Trophoblast cell (in vitro differentiated cells and primary cell): Measurements from ENCODE around the gene WASHC3.
"Not testable (repeated sequence)": the region's sequence is repeated elsewhere in the genome, so short reads cannot be mapped to it uniquely, and the experiment has no call there.

Experiments used
- DNase-seq, 2 donors: peaks; one replicate each; pipeline ENCODE4 v3.0.0-alpha.2; 2016
- H2AFZ ChIP-seq: 2 replicates; pipeline ENCODE4 v1.6.1; 2013; ENCODE audit warnings: low read length, moderate library complexity, mild to moderate bottlenecking; ENCODE audit not compliant: insufficient read depth, poor library complexity
- H2AK5ac ChIP-seq: 2 replicates; pipeline ENCODE4 v1.6.1; 2013; ENCODE audit warnings: mild to moderate bottlenecking, low read length
- H2BK120ac ChIP-seq: 2 replicates; pipeline ENCODE4 v1.6.1; 2013; ENCODE audit warnings: low read length, mild to moderate bottlenecking, moderate library complexity; ENCODE audit not compliant: insufficient read depth, poor library complexity
- H2BK12ac ChIP-seq: 2 replicates; pipeline ENCODE4 v1.6.1; 2013; ENCODE audit warnings: mild to moderate bottlenecking, low read length, moderate library complexity
- H2BK5ac ChIP-seq: 2 replicates; pipeline ENCODE4 v1.6.1; 2013; ENCODE audit warnings: low read length, low read depth, moderate library complexity, mild to moderate bottlenecking; ENCODE audit not compliant: poor library complexity
- H3K14ac ChIP-seq: 2 replicates; pipeline ENCODE4 v1.6.1; 2013; ENCODE audit warnings: mild to moderate bottlenecking, low read length
- H3K18ac ChIP-seq: 2 replicates; pipeline ENCODE4 v1.6.1; 2013; ENCODE audit warnings: mild to moderate bottlenecking, low read length
- H3K23ac ChIP-seq: 2 replicates; pipeline ENCODE4 v1.6.1; 2013; ENCODE audit warnings: low read length
- H3K27ac ChIP-seq: 2 replicates; pipeline ENCODE4 v1.5.1; 2013; ENCODE audit warnings: low read depth, mild to moderate bottlenecking, inconsistent platforms, low read length, moderate library complexity
- H3K27me3 ChIP-seq: 2 replicates; pipeline ENCODE4 v1.6.1; 2013; ENCODE audit warnings: inconsistent platforms, mild to moderate bottlenecking, low read length, moderate library complexity; ENCODE audit not compliant: insufficient read depth
- H3K36me3 ChIP-seq, 2 experiments: 1 replicate in 1 of 2; 2 replicates in 1 of 2; pipeline ENCODE4 v1.6.1; 2013; ENCODE audit warnings: low read length in 2 of 2, mild to moderate bottlenecking in 2 of 2, moderate library complexity in 1 of 2; ENCODE audit not compliant: insufficient read depth in 2 of 2, control insufficient read depth in 1 of 2
- H3K4ac ChIP-seq: 2 replicates; pipeline ENCODE4 v1.6.1; 2013; ENCODE audit warnings: low read depth, mild to moderate bottlenecking, low read length, moderate library complexity
- H3K4me1 ChIP-seq, 2 experiments: 1 replicate in 1 of 2; 2 replicates in 1 of 2; pipeline ENCODE4 v1.6.1; 2013; ENCODE audit warnings: low read length in 2 of 2, mild to moderate bottlenecking in 2 of 2, moderate library complexity in 1 of 2; ENCODE audit not compliant: insufficient read depth in 2 of 2, control insufficient read depth in 1 of 2
- H3K4me2 ChIP-seq: 2 replicates; pipeline ENCODE4 v1.6.1; 2013; ENCODE audit warnings: inconsistent platforms, mild to moderate bottlenecking, low read length, moderate library complexity
- H3K4me3 ChIP-seq: 2 replicates; pipeline ENCODE4 v1.5.1; 2013; ENCODE audit warnings: mild to moderate bottlenecking, low read depth, low read length, inconsistent platforms
- H3K79me1 ChIP-seq: one replicate; pipeline ENCODE4 v1.6.1; 2013; ENCODE audit warnings: low read length
- H3K79me2 ChIP-seq: 2 replicates; pipeline ENCODE4 v1.6.1; 2013; ENCODE audit warnings: low read length, mild to moderate bottlenecking; ENCODE audit not compliant: control insufficient read depth, insufficient read depth, poor library complexity
- H3K9ac ChIP-seq: 2 replicates; pipeline ENCODE4 v1.6.1; 2013; ENCODE audit warnings: mild to moderate bottlenecking, low read length
- H3K9me3 ChIP-seq: 2 replicates; pipeline ENCODE4 v1.6.1; 2013; ENCODE audit warnings: low read depth, mild to moderate bottlenecking, control low read depth, inconsistent platforms, low read length; ENCODE audit not compliant: insufficient read depth
- H4K12ac ChIP-seq: 2 replicates; pipeline ENCODE4 v1.6.1; 2013; ENCODE audit warnings: low read depth, mild to moderate bottlenecking, low read length, moderate library complexity
- H4K8ac ChIP-seq: 2 replicates; pipeline ENCODE4 v1.6.1; 2013; ENCODE audit warnings: low read depth, mild to moderate bottlenecking, low read length, moderate library complexity
- H4K91ac ChIP-seq: one replicate; pipeline ENCODE4 v1.6.1; 2013; ENCODE audit warnings: low read depth, mild to moderate bottlenecking, low read length, moderate library complexity
- WGBS: extraction: QIAGEN DNeasy Blood & Tissue Kit; methylation state at CpG from one replicate; pipeline ENCODE4 v1.1.7; 2013; ENCODE audit warnings: missing lambda C conversion rate; ENCODE audit not compliant: insufficient read length, insufficient coverage; ENCODE audit errors: extremely low coverage; 5-methylcytosine and 5-hydroxymethylcytosine counted together

WASHC3 gene

GRCh38 chr12:102023343-102023930, 38.4 kb downstream of the WASHC3 start:
- Histone ChIP-seq H3K4me3 (no peak overlapping the region), H4K12ac (no peak overlapping the region), H3K79me2 (no peaks in the 10 kb centered on the region), H2BK12ac (no peak overlapping the region), H3K79me1 (no peaks in the 10 kb centered on the region), H2AK5ac (no peak overlapping the region), H2BK5ac (no peak overlapping the region), H4K8ac (no peak overlapping the region), H3K14ac (no peak overlapping the region), H2BK120ac (no peak overlapping the region), H3K9ac (no peak overlapping the region), H3K9me3 (no peaks in the 10 kb centered on the region), H3K4ac (no peak overlapping the region), H3K4me1 (no peaks in the 10 kb centered on the region), H3K4me2 (no peak overlapping the region), H4K91ac (no peak overlapping the region), H3K23ac (no peak overlapping the region), H2AFZ (no peak overlapping the region), H3K27me3 (no peaks in the 10 kb centered on the region), H3K18ac (no peak overlapping the region), H3K36me3 (no peaks in the 10 kb centered on the region), H3K27ac (no peak overlapping the region)
- WGBS: no CpG with 5 or more reads among the region's 3 CpGs
- no peak for DNase-seq

DNA sequence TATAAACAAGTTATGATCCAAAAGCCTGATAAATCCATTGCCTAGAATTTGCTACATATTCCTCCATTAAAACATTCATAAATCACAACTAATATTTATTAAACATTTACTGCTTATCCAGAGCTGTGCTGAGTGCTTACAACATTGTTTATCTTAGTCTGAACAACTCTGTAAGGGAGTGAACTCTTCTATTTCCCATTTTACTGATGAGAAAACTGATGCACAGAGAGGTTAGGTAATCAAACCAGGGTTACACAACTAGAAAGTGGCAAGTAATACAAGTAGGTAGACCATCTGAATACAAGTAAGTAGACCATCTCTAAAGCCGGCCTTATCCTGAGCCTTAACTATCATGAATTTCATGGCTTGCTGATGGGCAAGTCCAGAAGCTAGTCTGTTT, 39.5 kb downstream of the WASHC3 start:
- H2AK5ac ChIP-seq: no peak overlapping the region
- H2AFZ ChIP-seq: no peak overlapping the region
- no peaks in the 10 kb centered on the region for H3K9me3 ChIP-seq
- no peak overlapping the region for H3K4me2 ChIP-seq
- WGBS: no CpG with 5 or more reads among the region's 1 CpG
- H3K9ac ChIP-seq: no peak overlapping the region
- DNase-seq: no peak
- no peak overlapping the region for H4K8ac ChIP-seq
- no peak overlapping the region for H3K18ac ChIP-seq
- no peaks in the 10 kb centered on the region for H3K27me3 ChIP-seq
- H4K91ac ChIP-seq: no peak overlapping the region
- no peak overlapping the region for H2BK120ac ChIP-seq
- H3K4me1 ChIP-seq: no peaks in the 10 kb centered on the region
- no peak overlapping the region for H4K12ac ChIP-seq
- no peak overlapping the region for H2BK5ac ChIP-seq
- no peaks in the 10 kb centered on the region for H3K36me3 ChIP-seq
- H3K79me2 ChIP-seq: no peaks in the 10 kb centered on the region
- H3K14ac ChIP-seq: no peak overlapping the region
- no peaks in the 10 kb centered on the region for H3K79me1 ChIP-seq
- no peak overlapping the region for H3K4me3 ChIP-seq
- H3K4ac ChIP-seq: no peak overlapping the region
- no peak overlapping the region for H2BK12ac ChIP-seq
- no peak overlapping the region for H3K27ac ChIP-seq
- no peak overlapping the region for H3K23ac ChIP-seq

- Histone ChIP-seq H4K8ac (no peak overlapping the region), H4K91ac (no peak overlapping the region)
- no CpG with 5 or more reads among the region's 2 CpGs for WGBS
These were observed 40.1 kb downstream of the WASHC3 start for GRCh38 chr12:102021540-102022246.

GRCh38 chr12:102018607-102019006, 43.2 kb downstream of the WASHC3 start:
- H3K79me1 ChIP-seq, H3K23ac ChIP-seq, H3K4me2 ChIP-seq, H3K79me2 ChIP-seq, H2BK120ac ChIP-seq, DNase-seq, H3K27me3 ChIP-seq, H3K36me3 ChIP-seq, H3K27ac ChIP-seq, H2AK5ac ChIP-seq, H4K8ac ChIP-seq, H2BK12ac ChIP-seq, H2AFZ ChIP-seq, H3K9ac ChIP-seq, H4K91ac ChIP-seq, H2BK5ac ChIP-seq, H3K4ac ChIP-seq, H3K4me1 ChIP-seq, H3K18ac ChIP-seq, H3K9me3 ChIP-seq, H3K14ac ChIP-seq, H4K12ac ChIP-seq, H3K4me3 ChIP-seq: not testable (repeated sequence)
- no CpG with 5 or more reads among the region's 5 CpGs for WGBS

More at GRCh38 chr12:102021540-102022246, 40.1 kb downstream of the WASHC3 start:
- Histone ChIP-seq H3K4me2 (no peak overlapping the region), H3K9ac (no peak overlapping the region), H3K4me3 (no peak overlapping the region), H2BK12ac (no peak overlapping the region), H3K27ac (no peak overlapping the region), H3K23ac (no peak overlapping the region), H2AFZ (no peak overlapping the region), H3K14ac (no peak overlapping the region), H2BK120ac (no peak overlapping the region), H3K79me1 (no peaks in the 10 kb centered on the region), H3K27me3 (no peaks in the 10 kb centered on the region), H2BK5ac (no peak overlapping the region), H3K9me3 (no peaks in the 10 kb centered on the region), H3K4ac (no peak overlapping the region), H2AK5ac (no peak overlapping the region), H3K36me3 (no peaks in the 10 kb centered on the region), H3K79me2 (no peaks in the 10 kb centered on the region), H3K18ac (no peak overlapping the region), H3K4me1 (no peaks in the 10 kb centered on the region), H4K12ac (no peak overlapping the region)
- DNase-seq: peak in 1 of 2 donors; percentile 2
